ENCODE measurements around the gene KDM4C.

The KDM4C gene

DNA sequence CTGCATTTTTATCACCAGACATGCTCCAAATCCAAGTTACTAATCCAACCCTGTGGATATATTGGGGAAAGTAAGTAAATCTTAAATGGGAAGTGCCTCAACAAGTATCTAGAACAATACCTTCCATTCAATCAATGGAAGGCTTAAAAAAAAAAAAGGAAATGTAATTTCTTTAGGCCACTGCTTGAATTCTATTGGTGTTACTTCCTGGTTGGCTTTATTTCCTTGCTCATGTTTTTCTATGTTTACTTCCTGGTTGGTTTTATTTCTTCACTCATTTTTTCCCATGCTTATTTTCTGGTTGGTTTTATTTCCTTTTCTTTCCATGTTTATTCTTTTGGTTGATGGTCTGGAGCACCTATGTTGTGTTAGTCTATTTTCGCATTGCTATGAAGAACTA, 363.9 kb downstream of the KDM4C start:
- in situ Hi-C loops (cut with HindIII; ENCODE audit: low sequenced_read_pairs), result no loop called here

- in situ Hi-C loops (cut with HindIII; ENCODE audit: low sequenced_read_pairs), result no loop called here
Measured at GRCh38 chr9:7123743-7124142, 366.0 kb downstream of the KDM4C start.

GRCh38 chr9:7125231-7125630, 367.5 kb downstream of the KDM4C start:
- in situ Hi-C loops (cut with HindIII; ENCODE audit: low sequenced_read_pairs), result no loop called here

DNA sequence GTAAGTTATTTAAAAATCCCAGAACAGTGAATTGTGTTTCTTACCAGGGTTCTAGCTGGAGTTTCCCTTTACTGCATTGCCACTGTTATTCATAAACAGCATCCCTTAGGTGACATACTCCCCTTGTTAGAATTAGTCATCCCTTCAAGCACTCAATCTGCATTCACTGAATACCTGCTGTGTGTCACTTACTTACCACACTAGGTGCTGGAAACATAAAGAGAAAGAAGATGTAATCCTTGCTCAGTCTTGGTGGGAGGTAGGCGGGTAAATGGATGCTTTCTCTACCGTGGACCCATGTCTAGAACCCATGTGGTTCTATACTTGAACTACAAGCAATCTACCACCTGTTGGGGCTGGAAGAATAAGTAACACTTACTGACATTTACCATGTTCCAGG, 371.6 kb downstream of the KDM4C start:
- in situ Hi-C loops (cut with HindIII; ENCODE audit: low sequenced_read_pairs), result no loop called here

DNA sequence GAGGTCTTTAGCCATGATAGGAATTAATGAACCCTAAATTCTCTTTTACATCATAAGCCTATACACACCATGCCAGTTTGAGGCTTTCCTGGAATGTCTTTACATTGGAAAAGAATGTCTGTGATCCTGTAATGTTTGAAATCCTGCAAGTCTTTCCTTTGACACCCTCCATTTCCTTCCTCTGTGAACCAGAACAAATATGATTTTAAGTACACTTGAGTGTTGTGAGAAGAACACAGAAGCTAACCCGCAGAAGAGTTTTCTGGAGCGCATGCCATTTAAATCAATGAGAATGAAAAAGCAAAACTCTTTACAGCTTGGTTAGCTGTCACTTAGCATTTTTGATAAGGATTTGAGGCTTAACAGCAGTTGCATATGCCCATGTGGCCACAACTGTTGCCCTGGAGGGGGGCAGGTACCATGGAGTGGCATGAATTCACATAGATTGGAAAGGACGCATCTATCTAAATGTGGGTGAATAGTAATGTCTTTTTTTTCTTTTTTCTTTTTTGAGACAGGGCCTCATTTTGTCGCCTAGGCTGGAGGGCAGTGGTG, 372.6 kb downstream of the KDM4C start:
- in situ Hi-C loops (cut with HindIII; ENCODE audit: low sequenced_read_pairs), result no loop called here

GRCh38 chr9:7132605-7133004, 374.8 kb downstream of the KDM4C start:
- in situ Hi-C loops (cut with HindIII; ENCODE audit: low sequenced_read_pairs), result no loop called here

DNA sequence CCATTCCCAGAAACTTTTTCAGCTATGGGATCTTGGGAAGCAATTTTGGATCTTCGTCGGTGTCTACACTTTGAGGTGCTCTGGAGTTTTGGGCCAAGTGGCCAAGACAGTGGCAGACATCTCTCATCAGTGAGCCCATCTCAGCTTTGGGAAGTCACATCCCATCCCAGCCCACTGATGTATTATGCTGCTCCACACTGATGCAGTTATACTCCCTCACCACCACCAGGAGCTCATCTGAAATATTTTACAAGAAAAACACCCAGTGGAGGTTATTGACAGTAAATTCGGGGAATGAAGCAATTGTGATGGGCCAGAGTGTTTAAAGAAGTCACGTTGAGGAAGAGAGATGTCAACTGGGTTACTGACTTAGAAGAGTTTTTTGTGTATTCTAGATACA, 378.0 kb downstream of the KDM4C start:
- in situ Hi-C loops (cut with HindIII; ENCODE audit: low sequenced_read_pairs), result no loop called here

- in situ Hi-C loops (cut with HindIII; ENCODE audit: low sequenced_read_pairs), result no loop called here
Measured at GRCh38 chr9:7137040-7137439, 379.3 kb downstream of the KDM4C start.

- in situ Hi-C loops (cut with HindIII; ENCODE audit: low sequenced_read_pairs), result no loop called here
Measured at GRCh38 chr9:7137571-7137970, 379.8 kb downstream of the KDM4C start.

DNA sequence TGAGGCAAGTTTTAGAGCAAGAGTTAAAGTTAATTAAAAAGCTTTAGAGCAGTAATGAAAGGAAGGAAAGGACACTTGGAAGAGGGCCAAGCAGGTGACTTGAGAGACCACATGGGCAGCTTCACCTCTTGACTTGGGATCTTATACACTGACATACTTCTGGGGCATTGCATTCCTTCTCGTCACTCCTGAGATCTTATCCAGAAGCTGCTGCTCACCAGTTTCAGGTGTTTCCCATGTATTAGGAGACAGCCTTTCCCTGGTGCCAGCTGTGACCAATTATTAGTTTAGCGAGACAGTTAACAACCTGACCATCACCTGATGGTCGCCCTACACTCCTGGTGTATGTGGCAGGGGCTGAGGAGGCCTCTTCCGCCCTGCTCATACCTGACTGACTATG, 382.1 kb downstream of the KDM4C start:
- in situ Hi-C loops (cut with HindIII; ENCODE audit: low sequenced_read_pairs), result no loop called here

DNA sequence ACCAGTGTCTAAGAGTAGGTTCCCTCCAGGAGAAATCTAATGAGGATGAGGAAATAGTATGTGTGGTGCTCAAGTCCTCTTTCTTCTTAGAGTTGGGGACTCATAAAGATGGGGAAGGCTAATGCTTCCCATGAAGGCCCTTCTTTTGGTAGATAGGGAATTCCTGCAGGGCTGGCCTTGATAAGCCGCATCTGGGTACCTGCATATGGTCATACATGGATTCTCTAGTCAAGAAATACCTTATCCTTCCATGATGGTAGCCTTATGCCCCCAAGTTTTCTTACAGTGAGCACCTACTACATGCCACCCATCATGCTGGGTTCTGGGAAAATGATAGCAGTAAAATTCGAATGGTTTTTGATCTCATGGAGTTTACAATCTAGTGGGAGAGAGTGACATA, 382.6 kb downstream of the KDM4C start:
- in situ Hi-C loops (cut with HindIII; ENCODE audit: low sequenced_read_pairs), result no loop called here

DNA sequence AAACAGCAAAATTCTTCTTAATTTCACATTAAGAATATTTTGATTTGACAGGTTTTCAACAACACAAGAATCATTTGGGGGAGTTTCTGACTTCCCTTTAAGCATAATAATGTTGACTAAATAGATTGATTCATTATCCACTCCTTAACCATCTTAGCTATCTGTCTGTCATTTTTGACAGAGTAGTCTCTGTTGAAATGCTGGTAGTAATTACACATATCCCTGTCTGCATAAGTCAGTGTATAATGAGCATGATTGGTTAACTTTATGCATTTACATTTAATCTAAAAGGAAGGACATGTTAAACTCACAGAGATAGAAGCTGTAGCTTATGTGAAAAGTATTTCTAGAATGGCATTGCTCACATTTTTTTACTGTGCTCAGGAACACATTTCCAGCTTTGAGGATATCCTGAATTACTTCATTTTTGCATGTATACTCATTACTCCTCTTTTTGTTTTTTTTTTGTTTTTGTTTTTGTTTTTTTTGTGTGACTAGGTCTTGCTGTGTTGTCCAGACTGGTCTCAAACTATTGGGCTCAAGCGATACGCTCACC, 385.9 kb downstream of the KDM4C start:
- in situ Hi-C loops (cut with HindIII; ENCODE audit: low sequenced_read_pairs), result no loop called here

DNA sequence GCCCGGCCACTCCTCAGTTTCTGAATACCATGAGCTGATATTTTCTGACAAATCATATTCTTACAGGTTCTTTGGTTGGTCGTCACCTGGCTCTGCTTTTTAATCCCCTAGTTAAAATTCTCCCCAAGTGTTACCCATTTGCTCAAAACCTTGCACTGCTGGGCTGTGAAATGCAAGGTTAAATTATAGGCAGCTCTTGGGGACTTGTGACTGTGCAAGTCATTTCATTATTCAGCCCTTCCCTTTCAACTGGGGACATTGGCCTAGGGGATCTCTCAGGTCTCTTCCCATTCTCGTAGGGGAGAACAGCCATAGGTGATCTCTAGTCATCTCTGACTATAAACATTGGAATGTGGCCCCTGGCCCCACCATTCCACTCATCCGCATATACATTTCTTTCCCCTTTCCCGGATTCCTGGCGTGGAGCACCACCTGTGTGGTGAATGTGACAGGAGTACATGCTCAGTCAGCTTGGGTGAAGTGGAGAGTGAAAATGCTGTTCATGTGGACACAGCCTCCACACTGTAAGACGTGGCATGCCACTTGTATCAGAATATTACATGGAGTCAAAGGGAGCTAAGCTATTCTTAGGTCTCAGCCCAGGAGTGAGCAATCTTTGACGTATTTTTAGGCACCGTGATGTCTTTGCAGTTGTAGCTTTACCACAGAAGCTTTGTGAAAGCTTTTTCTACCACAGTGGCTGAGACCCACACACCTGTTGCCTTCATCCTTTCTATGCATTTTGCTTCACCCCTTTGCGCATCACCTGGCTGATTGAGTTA, 386.7 kb downstream of the KDM4C start:
- in situ Hi-C loops (cut with HindIII; ENCODE audit: low sequenced_read_pairs), result no loop called here

DNA sequence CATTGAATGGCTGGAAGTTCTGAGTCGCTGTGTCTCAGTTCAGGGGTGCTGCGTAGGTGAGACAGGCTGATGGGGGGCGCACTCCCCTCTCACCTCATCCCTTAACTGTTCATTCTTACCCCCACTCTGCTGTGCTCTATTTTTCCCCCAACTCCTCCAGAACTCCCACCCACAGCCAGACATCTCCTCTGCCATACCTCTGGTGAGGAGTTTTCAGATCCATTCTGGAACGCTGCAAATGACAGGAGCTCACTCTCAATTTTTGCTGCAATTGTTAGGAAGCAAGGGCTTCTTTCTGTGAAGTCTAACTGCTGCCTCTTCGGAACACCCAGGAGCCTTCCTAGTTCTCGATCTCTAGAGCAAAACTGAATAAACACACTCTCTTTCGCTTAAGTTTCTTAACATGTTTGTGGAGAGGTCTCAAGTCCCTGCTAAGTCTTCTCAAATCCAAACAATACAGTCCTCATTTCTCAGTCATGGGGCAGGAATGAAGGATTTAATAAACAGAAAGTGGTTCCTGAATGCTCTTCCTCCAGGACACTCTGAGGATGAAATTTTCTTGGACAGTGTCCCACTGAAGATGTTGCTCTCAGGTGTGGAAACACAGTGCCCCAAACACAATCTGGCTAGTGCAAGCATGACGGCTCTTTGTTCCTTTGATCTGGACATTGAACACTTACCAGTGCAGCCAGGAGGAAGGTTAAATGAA, 387.7 kb downstream of the KDM4C start:
- in situ Hi-C loops (cut with HindIII; ENCODE audit: low sequenced_read_pairs), result no loop called here

GRCh38 chr9:7146582-7146981, 388.8 kb downstream of the KDM4C start:
- in situ Hi-C loops (cut with HindIII; ENCODE audit: low sequenced_read_pairs), result no loop called here

GRCh38 chr9:7147121-7148090, 389.6 kb downstream of the KDM4C start:
- in situ Hi-C loops (cut with HindIII; ENCODE audit: low sequenced_read_pairs), result no loop called here

- in situ Hi-C loops (cut with HindIII; ENCODE audit: low sequenced_read_pairs), result no loop called here
Measured at GRCh38 chr9:7148243-7148765, 390.5 kb downstream of the KDM4C start.

DNA sequence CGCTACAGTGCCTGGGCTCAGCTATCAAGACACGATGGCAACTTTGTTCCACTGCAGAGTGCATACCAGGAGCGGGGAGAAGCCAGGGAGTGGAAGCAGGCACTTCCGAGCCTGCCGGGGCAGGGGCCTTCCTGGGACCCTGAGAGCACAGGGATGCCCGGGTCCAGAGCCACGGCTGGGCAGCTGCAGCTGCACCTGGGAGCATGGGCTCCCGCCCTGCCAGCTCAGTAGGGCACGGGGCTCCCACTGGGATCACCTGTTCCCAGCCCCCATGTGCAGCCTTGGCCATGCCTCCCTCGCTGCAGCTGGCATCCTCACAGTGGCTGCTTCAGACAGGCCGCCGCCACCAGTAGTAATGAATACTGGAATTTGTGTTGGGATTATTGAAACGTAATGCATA, 391.5 kb downstream of the KDM4C start:
- in situ Hi-C loops (cut with HindIII; ENCODE audit: low sequenced_read_pairs), result no loop called here

- in situ Hi-C loops (cut with HindIII; ENCODE audit: low sequenced_read_pairs), result no loop called here
Measured at GRCh38 chr9:7150153-7150890, 392.5 kb downstream of the KDM4C start.

DNA sequence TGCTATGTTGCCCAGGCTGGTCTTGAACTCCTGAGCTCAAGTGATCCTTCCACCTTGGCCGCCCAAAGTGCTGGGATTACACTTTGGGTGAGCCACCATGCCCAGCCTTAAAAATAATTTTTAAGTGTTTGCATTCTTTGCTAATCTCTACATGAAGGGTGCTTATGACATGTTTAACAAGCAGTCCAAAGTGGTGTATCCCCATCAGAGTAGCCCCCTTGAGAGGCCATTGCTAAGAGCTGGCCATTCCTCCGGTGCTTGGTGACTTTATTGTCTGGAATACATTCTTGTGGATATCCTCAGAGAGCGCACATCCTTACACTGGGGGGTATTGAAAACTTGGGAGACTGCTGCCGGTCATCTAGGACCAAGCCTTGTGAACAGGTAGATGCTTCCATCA, 395.4 kb downstream of the KDM4C start:
- in situ Hi-C loops (cut with HindIII; ENCODE audit: low sequenced_read_pairs), result no loop called here

All from DLD1 (cell line).